SK-N-SH (cell line): ENCODE results near the gene DCDC2B. TPM values are rescaled to one million over a fixed set of nuclear protein-coding genes. Genes with fewer than 3 reads are reported as not detected.

Source experiments
- CTCF ChIA-PET: fragments of 300-600, 350-600 bp; formaldehyde crosslinking; extraction: SDS; loops from one replicate; lab custom pipeline; 2021; lab: Yijun Ruan, JAX
- POLR2A ChIA-PET: fragments of 350-600 bp; sonication (Branson Sonifier 250); formaldehyde crosslinking; extraction: SDS; loops from one replicate; lab custom pipeline; 2020; ENCODE audit warnings: antibody characterized with exemption, inconsistent platforms; lab: Yijun Ruan, JAX
- DNase-seq: peaks from one replicate; pipeline ENCODE4 v3.0.0; 2012
- H2AFZ ChIP-seq: fragments of 200-600 bp; sonication (generic); 2 replicates; pipeline ENCODE4 v1.8.1; 2016; ENCODE audit warnings: antibody characterized with exemption, mild to moderate bottlenecking, low read depth
- H3F3A ChIP-seq: fragments of 200-600 bp; sonication (generic); replicated peaks from 2 replicates; pipeline ENCODE3; 2016; ENCODE audit warnings: antibody characterized with exemption, mild to moderate bottlenecking; ENCODE audit not compliant: insufficient read depth
- H3K27ac ChIP-seq, 2 experiments: fragments of 200-500 bp in 1 of 2; fragments of 200-600 bp in 1 of 2; sonication (Bioruptor generic) in 1 of 2; sonication (generic), shearing (Covaris generic) in 1 of 2; 2 replicates each; pipeline versions ENCODE4 v1.5.1 to v1.6.1; 2014 to 2016; ENCODE audit warnings: low read depth in 2 of 2, inconsistent platforms in 1 of 2, low read length in 1 of 2, mild to moderate bottlenecking in 1 of 2, mixed read lengths in 1 of 2
- H3K27me3 ChIP-seq: fragments of 200-600 bp; sonication (generic), shearing (Covaris generic); 2 replicates; pipeline ENCODE4 v1.6.1; 2016; ENCODE audit warnings: mixed run types; ENCODE audit not compliant: insufficient read depth
- H3K36me3 ChIP-seq, 2 experiments: fragments of 200-500 bp in 1 of 2; fragments of 200-600 bp in 1 of 2; sonication (Bioruptor generic) in 1 of 2; sonication (generic) in 1 of 2; replicated peaks in 1 of 2; 2 replicates each; pipeline versions ENCODE3 to v1.5.1; 2014 to 2016; ENCODE audit warnings: low read length in 1 of 2, mild to moderate bottlenecking in 1 of 2; ENCODE audit not compliant: insufficient read depth in 2 of 2, control insufficient read depth in 1 of 2
- H3K4me1 ChIP-seq, 2 experiments: fragments of 200-500 bp in 1 of 2; fragments of 200-600 bp in 1 of 2; sonication (Bioruptor generic) in 1 of 2; sonication (generic), shearing (Covaris generic) in 1 of 2; 2 replicates each; pipeline versions ENCODE4 v1.5.1 to v1.6.1; 2014 to 2016; ENCODE audit warnings: low read depth in 1 of 2, low read length in 1 of 2, mixed run types in 1 of 2; ENCODE audit not compliant: insufficient read depth in 2 of 2, control insufficient read depth in 1 of 2
- H3K4me2 ChIP-seq: fragments of 200-600 bp; sonication (generic), shearing (Covaris generic); 2 replicates; pipeline ENCODE4 v1.6.1; 2017; ENCODE audit warnings: mixed run types
- H3K4me3 ChIP-seq, 2 experiments: fragments of 200-500 bp in 1 of 2; fragments of 200-600 bp in 1 of 2; sonication (Bioruptor generic) in 1 of 2; sonication (generic), shearing (Covaris generic) in 1 of 2; 2 replicates each; pipeline versions ENCODE4 v1.5.1 to v1.8.1; 2014 to 2016; ENCODE audit warnings: low read depth in 2 of 2, inconsistent platforms in 1 of 2, low read length in 1 of 2, mild to moderate bottlenecking in 1 of 2, mixed read lengths in 1 of 2, moderate library complexity in 1 of 2
- H3K79me2 ChIP-seq: fragments of 200-600 bp; sonication (generic); 2 replicates; pipeline ENCODE4 v1.8.1; 2017; ENCODE audit warnings: mild to moderate bottlenecking; ENCODE audit not compliant: insufficient read depth
- H3K9ac ChIP-seq: fragments of 200-600 bp; sonication (generic); 2 replicates; pipeline ENCODE4 v1.6.1; 2017; ENCODE audit warnings: mixed run types
- H3K9me2 ChIP-seq: fragments of 200-600 bp; sonication (generic); 2 replicates; pipeline ENCODE4 v1.6.1; 2017; ENCODE audit warnings: mixed run types
- H3K9me3 ChIP-seq: fragments of 200-600 bp; sonication (generic); 2 replicates; pipeline ENCODE4 v1.6.1; 2017; ENCODE audit warnings: mixed run types, mild to moderate bottlenecking, moderate library complexity
- H4K20me1 ChIP-seq: fragments of 200-600 bp; sonication (generic); 2 replicates; pipeline ENCODE4 v1.6.1; 2017; ENCODE audit warnings: mild to moderate bottlenecking, mixed run types; ENCODE audit not compliant: insufficient read depth
- CHD2 ChIP-seq: fragments of 150-350 bp; IDR thresholded peaks from 2 replicates; pipeline ENCODE4 v1.6.1; 2018; ENCODE audit warnings: low read length; ENCODE audit not compliant: partially characterized antibody
- EP300 ChIP-seq, 2 experiments: IDR thresholded peaks; 2 replicates each; pipeline versions ENCODE4 v1.4.0 to v1.6.1; 2012; ENCODE audit warnings: borderline replicate concordance in 1 of 2, low read depth in 1 of 2, low read length in 1 of 2
- FOXM1 ChIP-seq: IDR thresholded peaks from 2 replicates; pipeline ENCODE4 v1.4.0; 2012; ENCODE audit warnings: low read depth, mild to moderate bottlenecking
- GATA2 ChIP-seq: sonication (generic); formaldehyde crosslinking; IDR thresholded peaks from 2 replicates; pipeline ENCODE4 v1.5.0; 2020; ENCODE audit warnings: mild to moderate bottlenecking, missing genetic modification reagents
- JUND ChIP-seq: IDR thresholded peaks from 2 replicates; pipeline ENCODE4 v1.4.0; 2012
- NFIC ChIP-seq: IDR thresholded peaks from 2 replicates; pipeline ENCODE4 v1.4.0; 2012; ENCODE audit warnings: borderline replicate concordance
- RXRA ChIP-seq: IDR thresholded peaks from 2 replicates; pipeline ENCODE4 v1.4.0; 2012; ENCODE audit warnings: low read depth, mild to moderate bottlenecking, borderline replicate concordance
- TAF1 ChIP-seq: IDR thresholded peaks from 2 replicates; pipeline ENCODE4 v1.6.1; 2012; ENCODE audit warnings: low read depth, mild to moderate bottlenecking, low read length, moderate library complexity, borderline replicate concordance
- TEAD4 ChIP-seq: IDR thresholded peaks from 2 replicates; pipeline ENCODE4 v1.4.0; 2012; ENCODE audit warnings: mild to moderate bottlenecking, borderline replicate concordance; ENCODE audit not compliant: insufficient read depth
- WGBS: methylation state at CpG from one replicate; pipeline ENCODE4 v1.1.6; 2017; ENCODE audit warnings: low lambda C conversion rate; 5-methylcytosine and 5-hydroxymethylcytosine counted together
- polyA plus RNA-seq, 3 experiments: library from polyadenylated mRNA; depleted of rRNA; stranded (reverse); fragments of >200 nt; gene quantifications; 2 replicates each; pipeline ENCODE4 v1.2.3, GENCODE V29; 2012
- TF ChIP-seq, protein P1 (sequence below): fragments of 200-600 bp; sonication (generic); IDR thresholded peaks from 2 replicates; pipeline ENCODE4 v1.6.1; 2017; ENCODE audit warnings: antibody characterized with exemption, mild to moderate bottlenecking, moderate library complexity
- TF ChIP-seq, protein P2 (sequence below): IDR thresholded peaks from 2 replicates; pipeline ENCODE4 v1.4.0; 2012; ENCODE audit warnings: low read depth, borderline replicate concordance
- TF ChIP-seq, protein P3 (sequence below): fragments of 150-350 bp; IDR thresholded peaks from 2 replicates; pipeline ENCODE4 v1.6.1; 2016; ENCODE audit warnings: mild to moderate bottlenecking, low read depth, low read length
- TF ChIP-seq, protein P4 (sequence below): IDR thresholded peaks from 2 replicates; pipeline ENCODE4; 2012

Gene DCDC2B
- polyA plus RNA-seq, 1 of the 3 experiments (the other 2 are of a cell fraction) = not detected

DNA sequence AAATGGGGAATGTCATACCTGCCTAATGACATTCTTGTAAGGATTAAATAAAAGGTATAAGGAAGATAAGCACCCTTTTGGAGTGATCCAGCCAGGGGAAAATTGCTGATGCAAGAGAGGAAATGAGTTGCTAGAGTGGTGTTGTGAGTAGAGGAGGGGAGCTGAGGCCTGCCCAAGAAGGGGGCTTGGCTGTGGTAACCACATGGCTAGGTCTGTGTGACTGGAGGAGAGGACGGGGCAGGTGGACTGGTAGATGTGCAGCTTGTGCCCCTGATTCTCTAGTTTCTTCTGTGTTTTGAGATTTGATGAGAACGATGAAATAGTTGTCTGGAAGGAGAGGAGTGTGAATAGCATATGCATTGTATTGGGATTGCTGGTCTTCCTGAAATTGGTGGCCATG lies 22.8 kb upstream of the DCDC2B start:
- H3K36me3 ChIP-seq = peaks cover 59 to 80% of the 10 kb centered on the region in 2 experiments
- CTCF ChIA-PET = interaction anchor here (1.2 kb wide), 1 partner anchor 14 kb away, joined by 6 read pairs; the partner anchor contains the start of gene CCDC28B

DNA sequence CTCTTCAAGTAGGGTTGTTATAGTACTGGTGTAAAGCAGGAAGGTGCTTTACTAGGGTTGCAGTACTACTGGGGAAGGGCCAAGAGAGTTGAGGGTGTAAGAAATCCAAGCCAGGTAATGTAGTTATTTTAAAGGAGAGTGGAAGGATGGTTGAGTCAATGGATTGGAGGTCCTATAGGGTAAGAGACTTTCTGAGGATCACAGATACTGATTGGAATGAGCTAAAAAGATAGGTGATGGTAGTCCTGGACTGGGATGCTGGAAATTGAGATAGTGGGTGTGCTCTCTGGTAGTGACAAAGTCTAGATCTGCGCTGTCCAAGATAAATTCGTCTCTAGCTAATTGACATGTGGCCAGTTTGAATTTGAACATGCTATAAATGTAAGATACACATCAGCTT lies 22.4 kb upstream of the DCDC2B start:
- Histone ChIP-seq H3K4me1 (peaks cover 11 to 13% of the 10 kb centered on the region in 2 experiments; a peak in 2 of 4 replicates), H3K4me3 (no peak overlapping the region), H3K4me2 (no peak overlapping the region), H3K9me2 (no peaks in the 10 kb centered on the region), H3K27me3 (no peaks in the 10 kb centered on the region), H3K9me3 (no peaks in the 10 kb centered on the region), H3K27ac (no peak overlapping the region), H3K79me2 (peaks cover 72% of the 10 kb centered on the region), H3K9ac (no peak overlapping the region), H3F3A (no peaks in the 10 kb centered on the region), H2AFZ (no peak overlapping the region), H3K36me3 (peaks cover 59 to 80% of the 10 kb centered on the region in 2 experiments), H4K20me1 (peaks cover 29% of the 10 kb centered on the region)
- DNase-seq = no peak
- ChIA-PET POLR2A (no interaction called here), CTCF (interaction anchor here (1.2 kb wide), 1 partner anchor 14 kb away, joined by 6 read pairs; the partner anchor contains the start of gene CCDC28B)
- TF ChIP-seq CHD2 (no peak), RXRA (no peak), NFIC (no peak)
- TF ChIP-seq, protein P1, sequence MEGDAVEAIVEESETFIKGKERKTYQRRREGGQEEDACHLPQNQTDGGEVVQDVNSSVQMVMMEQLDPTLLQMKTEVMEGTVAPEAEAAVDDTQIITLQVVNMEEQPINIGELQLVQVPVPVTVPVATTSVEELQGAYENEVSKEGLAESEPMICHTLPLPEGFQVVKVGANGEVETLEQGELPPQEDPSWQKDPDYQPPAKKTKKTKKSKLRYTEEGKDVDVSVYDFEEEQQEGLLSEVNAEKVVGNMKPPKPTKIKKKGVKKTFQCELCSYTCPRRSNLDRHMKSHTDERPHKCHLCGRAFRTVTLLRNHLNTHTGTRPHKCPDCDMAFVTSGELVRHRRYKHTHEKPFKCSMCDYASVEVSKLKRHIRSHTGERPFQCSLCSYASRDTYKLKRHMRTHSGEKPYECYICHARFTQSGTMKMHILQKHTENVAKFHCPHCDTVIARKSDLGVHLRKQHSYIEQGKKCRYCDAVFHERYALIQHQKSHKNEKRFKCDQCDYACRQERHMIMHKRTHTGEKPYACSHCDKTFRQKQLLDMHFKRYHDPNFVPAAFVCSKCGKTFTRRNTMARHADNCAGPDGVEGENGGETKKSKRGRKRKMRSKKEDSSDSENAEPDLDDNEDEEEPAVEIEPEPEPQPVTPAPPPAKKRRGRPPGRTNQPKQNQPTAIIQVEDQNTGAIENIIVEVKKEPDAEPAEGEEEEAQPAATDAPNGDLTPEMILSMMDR = no peak
- 97% methylated on average over 2 of the region's 2 CpGs for WGBS

More for the DNA sequence above, 22.8 kb upstream of the DCDC2B start:
- Histone ChIP-seq H3F3A (no peaks in the 10 kb centered on the region), H3K4me3 (no peak overlapping the region), H3K79me2 (peaks cover 76% of the 10 kb centered on the region), H3K9ac (no peak overlapping the region), H3K4me2 (no peak overlapping the region), H3K9me3 (no peaks in the 10 kb centered on the region), H3K27me3 (no peaks in the 10 kb centered on the region), H4K20me1 (peaks cover 32% of the 10 kb centered on the region), H3K4me1 (peaks cover 15 to 16% of the 10 kb centered on the region in 2 experiments; a peak in 3 of 4 replicates), H3K9me2 (no peaks in the 10 kb centered on the region), H2AFZ (no peak overlapping the region), H3K27ac (no peak overlapping the region)
- DNase-seq = no peak
- WGBS = 97% methylated on average over 2 of the region's 2 CpGs
- POLR2A ChIA-PET = interaction anchor here (1.2 kb wide), 1 partner anchor 11 kb away, joined by 3 read pairs; no protein-coding TSS in a partner anchor
- TF ChIP-seq TAF1 = no peak
- no peak for TF ChIP-seq RXRA
- no peak for TF ChIP-seq EP300 (IDR thresholded peaks at IDR 0.05; ENCODE audit: borderline replicate concordance in 1 of 2, low read depth in 1 of 2, low read length in 1 of 2)
- TF ChIP-seq, protein P2, sequence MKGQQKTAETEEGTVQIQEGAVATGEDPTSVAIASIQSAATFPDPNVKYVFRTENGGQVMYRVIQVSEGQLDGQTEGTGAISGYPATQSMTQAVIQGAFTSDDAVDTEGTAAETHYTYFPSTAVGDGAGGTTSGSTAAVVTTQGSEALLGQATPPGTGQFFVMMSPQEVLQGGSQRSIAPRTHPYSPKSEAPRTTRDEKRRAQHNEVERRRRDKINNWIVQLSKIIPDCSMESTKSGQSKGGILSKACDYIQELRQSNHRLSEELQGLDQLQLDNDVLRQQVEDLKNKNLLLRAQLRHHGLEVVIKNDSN = no peak
- TF ChIP-seq, protein P3, sequence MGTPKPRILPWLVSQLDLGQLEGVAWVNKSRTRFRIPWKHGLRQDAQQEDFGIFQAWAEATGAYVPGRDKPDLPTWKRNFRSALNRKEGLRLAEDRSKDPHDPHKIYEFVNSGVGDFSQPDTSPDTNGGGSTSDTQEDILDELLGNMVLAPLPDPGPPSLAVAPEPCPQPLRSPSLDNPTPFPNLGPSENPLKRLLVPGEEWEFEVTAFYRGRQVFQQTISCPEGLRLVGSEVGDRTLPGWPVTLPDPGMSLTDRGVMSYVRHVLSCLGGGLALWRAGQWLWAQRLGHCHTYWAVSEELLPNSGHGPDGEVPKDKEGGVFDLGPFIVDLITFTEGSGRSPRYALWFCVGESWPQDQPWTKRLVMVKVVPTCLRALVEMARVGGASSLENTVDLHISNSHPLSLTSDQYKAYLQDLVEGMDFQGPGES = no peak
- TF ChIP-seq, protein P4, sequence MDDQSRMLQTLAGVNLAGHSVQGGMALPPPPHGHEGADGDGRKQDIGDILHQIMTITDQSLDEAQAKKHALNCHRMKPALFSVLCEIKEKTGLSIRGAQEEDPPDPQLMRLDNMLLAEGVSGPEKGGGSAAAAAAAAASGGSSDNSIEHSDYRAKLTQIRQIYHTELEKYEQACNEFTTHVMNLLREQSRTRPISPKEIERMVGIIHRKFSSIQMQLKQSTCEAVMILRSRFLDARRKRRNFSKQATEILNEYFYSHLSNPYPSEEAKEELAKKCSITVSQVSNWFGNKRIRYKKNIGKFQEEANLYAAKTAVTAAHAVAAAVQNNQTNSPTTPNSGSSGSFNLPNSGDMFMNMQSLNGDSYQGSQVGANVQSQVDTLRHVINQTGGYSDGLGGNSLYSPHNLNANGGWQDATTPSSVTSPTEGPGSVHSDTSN = no peak
- no peak for TF ChIP-seq TEAD4
- TF ChIP-seq FOXM1 = no peak
- TF ChIP-seq GATA2 = no peak
- no peak for TF ChIP-seq JUND
